ENCODE results near the gene ACSL1.

- TF ChIP-seq EZH2 (IDR thresholded peaks at IDR 0.05; ENCODE audit: borderline replicate concordance, low read depth, low read length, severe bottlenecking) (no peak), CTCF (IDR thresholded peaks at IDR 0.05; ENCODE audit: extremely low read depth in 1 of 2, insufficient read depth in 1 of 2, low read depth in 1 of 2, low read length in 2 of 2) (no peak), POLR2A (IDR thresholded peaks at IDR 0.05; ENCODE audit: low read depth, low read length) (no peak), POLR2AphosphoS5 (IDR thresholded peaks at IDR 0.05; ENCODE audit: insufficient read depth, low read depth, low read length) (no peak), MAX (IDR thresholded peaks at IDR 0.05; ENCODE audit: insufficient read depth, insufficient read length) (no peak), JUN (IDR thresholded peaks at IDR 0.05; ENCODE audit: borderline replicate concordance, insufficient read depth, insufficient read length, low read depth) (no peak), MYC (IDR thresholded peaks at IDR 0.05; ENCODE audit: low read depth, low read length) (no peak)
These were observed 28.9 kb upstream of the ACSL1 start for GRCh38 chr4:184854673-184855072.

All from endothelial cell of umbilical vein (primary cell).